Neural crest cell (in vitro differentiated cells): Measurements from ENCODE around the gene GRK2. TPM values are rescaled to one million over a fixed set of nuclear protein-coding genes. Genes with fewer than 3 reads are reported as not detected.
"Not testable (repeated sequence)": the region's sequence is repeated elsewhere in the genome, so short reads cannot be mapped to it uniquely, and the experiment has no call there.

Experiments
- DNase-seq: peaks from one replicate; pipeline ENCODE4 v3.0.0; 2021; ENCODE audit warnings: low read depth, mixed read lengths, low spot score
- H3K27ac Mint-ChIP-seq: one replicate; pipeline ENCODE4 v1.8.0; 2021; ENCODE audit warnings: mild to moderate bottlenecking, mixed read lengths; ENCODE audit not compliant: unreplicated experiment
- H3K27me3 Mint-ChIP-seq: 2 replicates; pipeline ENCODE4 v1.8.0; 2021; ENCODE audit warnings: low read depth, mild to moderate bottlenecking, mixed read lengths
- H3K36me3 Mint-ChIP-seq: 2 replicates; pipeline ENCODE4 v1.8.0; 2021; ENCODE audit warnings: low read depth, mild to moderate bottlenecking, mixed read lengths
- H3K4me1 Mint-ChIP-seq: 2 replicates; pipeline ENCODE4 v1.8.0; 2021; ENCODE audit warnings: mixed read lengths
- H3K4me3 Mint-ChIP-seq: one replicate; pipeline ENCODE4 v1.8.0; 2021; ENCODE audit warnings: mild to moderate bottlenecking, mixed read lengths
- H3K9me3 Mint-ChIP-seq: 2 replicates; pipeline ENCODE4 v1.8.0; 2021; ENCODE audit warnings: mixed read lengths
- CTCF ChIP-seq: fragments of 200-600 bp; sonication (generic); conservative IDR thresholded peaks from 2 replicates; pipeline ENCODE4 v1.5.0; 2021; ENCODE audit warnings: antibody characterized with exemption, mild to moderate bottlenecking
- total RNA-seq: library from RNA; stranded (reverse); gene quantifications from 2 replicates; pipeline ENCODE4 v1.2.1, GENCODE V29; 2021

The GRK2 gene
- total RNA-seq, 1 donor from 2014 or later, result 51.3 TPM

GRCh38 chr11:67317205-67317887 is 51.1 kb downstream of the GRK2 start:
- DNase-seq, result peak; percentile 100
- H3K36me3 Mint-ChIP-seq, result no peaks in the 10 kb centered on the region
- H3K27me3 Mint-ChIP-seq, result peaks cover 2% of the 10 kb centered on the region
- H3K4me1 Mint-ChIP-seq, result peaks cover 34% of the 10 kb centered on the region
- peak overlapping the region; percentile 92 for H3K4me3 Mint-ChIP-seq
- TF ChIP-seq CTCF, result peak; percentile 93
- H3K27ac Mint-ChIP-seq, result peak overlapping the region; percentile 98
- H3K9me3 Mint-ChIP-seq, result no peaks in the 10 kb centered on the region

GRCh38 chr11:67317888-67318555 is 51.7 kb downstream of the GRK2 start:
- Mint-ChIP-seq H3K27me3 (peaks cover 2% of the 10 kb centered on the region), H3K9me3 (no peaks in the 10 kb centered on the region), H3K27ac (peak overlapping the region; percentile 98), H3K36me3 (no peaks in the 10 kb centered on the region), H3K4me3 (peak overlapping the region; percentile 92), H3K4me1 (peaks cover 34% of the 10 kb centered on the region)
- no peak for DNase-seq
- no peak for TF ChIP-seq CTCF

GRCh38 chr11:67318876-67319275 is 52.6 kb downstream of the GRK2 start:
- not testable (repeated sequence) for H3K36me3 Mint-ChIP-seq, H3K27ac Mint-ChIP-seq, DNase-seq, H3K9me3 Mint-ChIP-seq, H3K27me3 Mint-ChIP-seq
- H3K4me1 Mint-ChIP-seq, result peaks cover 34% of the 10 kb centered on the region
- peak overlapping the region; percentile 92 for H3K4me3 Mint-ChIP-seq

GRCh38 chr11:67320011-67320410 is 53.7 kb downstream of the GRK2 start:
- Mint-ChIP-seq H3K27me3 (peaks cover 2% of the 10 kb centered on the region), H3K27ac (no peak overlapping the region), H3K4me1 (peaks cover 30% of the 10 kb centered on the region)

GRCh38 chr11:67320691-67321090 is 54.4 kb downstream of the GRK2 start:
- no peak for DNase-seq
- no peaks in the 10 kb centered on the region for H3K9me3 Mint-ChIP-seq
- H3K4me1 Mint-ChIP-seq, result peaks cover 23% of the 10 kb centered on the region
- H3K36me3 Mint-ChIP-seq, result no peaks in the 10 kb centered on the region
- no peak for TF ChIP-seq CTCF
- no peak overlapping the region for H3K27ac Mint-ChIP-seq
- H3K4me3 Mint-ChIP-seq, result peak overlapping the region; percentile 62
- peaks cover 2% of the 10 kb centered on the region for H3K27me3 Mint-ChIP-seq

More at GRCh38 chr11:67320011-67320410, 53.7 kb downstream of the GRK2 start:
- Mint-ChIP-seq H3K4me3 (peak overlapping the region; percentile 62), H3K9me3 (no peaks in the 10 kb centered on the region), H3K36me3 (no peaks in the 10 kb centered on the region)
- no peak for TF ChIP-seq CTCF
- no peak for DNase-seq

- peaks cover 21% of the 10 kb centered on the region for H3K4me1 Mint-ChIP-seq
- TF ChIP-seq CTCF, result no peak
- H3K9me3 Mint-ChIP-seq, result no peaks in the 10 kb centered on the region
- peaks cover 4% of the 10 kb centered on the region for H3K36me3 Mint-ChIP-seq
- no peak for DNase-seq
- peaks cover 2% of the 10 kb centered on the region for H3K27me3 Mint-ChIP-seq
- no peak overlapping the region for H3K27ac Mint-ChIP-seq
- H3K4me3 Mint-ChIP-seq, result no peak overlapping the region
Observed at GRCh38 chr11:67321313-67321871, 55.1 kb downstream of the GRK2 start.
